Left ventricle myocardium inferior (tissue), 1 donor: ENCODE data around the gene HAP1. TPM values are rescaled to one million over a fixed set of nuclear protein-coding genes. Genes with fewer than 3 reads are reported as not detected.
"Not testable (repeated sequence)": the region's sequence is repeated elsewhere in the genome, so short reads cannot be mapped to it uniquely, and the experiment has no call there.

Source experiments
- DNase-seq: peaks from one replicate; pipeline ENCODE4 v3.0.0-alpha.2; 2020
- H3K27ac ChIP-seq: fragments of 200-600 bp; replicated peaks from 2 replicates; pipeline ENCODE4 v1.8.0; 2021
- H3K27me3 ChIP-seq: fragments of 200-600 bp; 2 replicates; pipeline ENCODE4 v1.8.0; 2021; ENCODE audit warnings: low read depth
- H3K36me3 ChIP-seq: fragments of 200-600 bp; 2 replicates; pipeline ENCODE4 v1.8.0; 2021
- H3K4me1 ChIP-seq: fragments of 200-600 bp; 2 replicates; pipeline ENCODE4 v1.8.0; 2021
- H3K4me3 ChIP-seq: fragments of 200-600 bp; 2 replicates; pipeline ENCODE4 v1.8.0; 2021; ENCODE audit warnings: mild to moderate bottlenecking, moderate library complexity
- H3K9me3 ChIP-seq: fragments of 200-600 bp; replicated peaks from 2 replicates; pipeline ENCODE4 v1.8.0; 2021
- CTCF ChIP-seq: fragments of 200-600 bp; IDR thresholded peaks from 2 replicates; pipeline ENCODE4 v1.8.0; 2021; ENCODE audit warnings: antibody characterized with exemption, mild to moderate bottlenecking, borderline replicate concordance
- intact Hi-C: fragments of 100-400 bp; cut with micrococcal nuclease; formaldehyde crosslinking; loops from one replicate; pipeline ENCODE4 v1.11.0; 2022
- total RNA-seq: library from RNA; stranded (reverse); fragmentation: NEBNext Ultra II Directional; extraction: Animal tissue kit (Norgen Biotek cat#: 25700); gene quantifications from one replicate; pipeline ENCODE4 v1.2.1, GENCODE V29; 2021
- donor health status: DM: no; HTN: yes; CAD: no; lungs with severe emphysema.

HAP1 gene
- total RNA-seq, 1 donor from 2014 or later, result 0.14 TPM

GRCh38 chr17:41777157-41777573 lies 42.7 kb upstream of the HAP1 start:
- Histone ChIP-seq H3K27me3 (no peaks in the 10 kb centered on the region), H3K27ac (peak overlapping the region; percentile 97), H3K36me3 (peaks cover 13% of the 10 kb centered on the region), H3K4me1 (peaks cover 100% of the 10 kb centered on the region), H3K9me3 (no peaks in the 10 kb centered on the region), H3K4me3 (peak overlapping the region; percentile 39)
- intact Hi-C loops, result no loop called here
- peak; percentile 77 for TF ChIP-seq CTCF
- peak; percentile 77 for DNase-seq

GRCh38 chr17:41776262-41776900 lies 41.9 kb upstream of the HAP1 start:
- H3K9me3 ChIP-seq, H3K27me3 ChIP-seq, DNase-seq, intact Hi-C loops: not testable (repeated sequence)
- Histone ChIP-seq H3K4me1 (peaks cover 97% of the 10 kb centered on the region), H3K27ac (peak overlapping the region; percentile 97), H3K4me3 (peak overlapping the region; percentile 39), H3K36me3 (peaks cover 21% of the 10 kb centered on the region)

GRCh38 chr17:41775394-41776226 lies 41.2 kb upstream of the HAP1 start:
- H3K27ac ChIP-seq, result peak overlapping the region; percentile 97
- H3K4me1 ChIP-seq, result peaks cover 90% of the 10 kb centered on the region
- H3K4me3 ChIP-seq, result peak overlapping the region; percentile 39
- intact Hi-C loops, result no loop called here
- DNase-seq, result peak; percentile 47
- no peaks in the 10 kb centered on the region for H3K27me3 ChIP-seq
- TF ChIP-seq CTCF, result peak; percentile 18
- no peaks in the 10 kb centered on the region for H3K9me3 ChIP-seq
- peaks cover 29% of the 10 kb centered on the region for H3K36me3 ChIP-seq

GRCh38 chr17:41773731-41774193 lies 39.3 kb upstream of the HAP1 start:
- intact Hi-C loops, result no loop called here
- no peak for DNase-seq
- Histone ChIP-seq H3K27me3 (no peaks in the 10 kb centered on the region), H3K4me3 (peak overlapping the region; percentile 34), H3K27ac (peak overlapping the region; percentile 97), H3K4me1 (peaks cover 71% of the 10 kb centered on the region), H3K36me3 (peaks cover 47% of the 10 kb centered on the region), H3K9me3 (no peaks in the 10 kb centered on the region)
- no peak for TF ChIP-seq CTCF

GRCh38 chr17:41773190-41773588 lies 38.7 kb upstream of the HAP1 start:
- H3K27me3 ChIP-seq, result no peaks in the 10 kb centered on the region
- peaks cover 65% of the 10 kb centered on the region for H3K4me1 ChIP-seq
- no peaks in the 10 kb centered on the region for H3K9me3 ChIP-seq
- no peak for TF ChIP-seq CTCF
- intact Hi-C loops, result no loop called here
- H3K4me3 ChIP-seq, result peak overlapping the region; percentile 34
- H3K27ac ChIP-seq, result peak overlapping the region; percentile 97
- H3K36me3 ChIP-seq, result peaks cover 53% of the 10 kb centered on the region
- DNase-seq, result peak; percentile 78
